ENCODE data around the gene RNF208. TPM values are rescaled to one million over a fixed set of nuclear protein-coding genes. Genes with fewer than 3 reads are reported as not detected.

RNF208 gene
- total RNA-seq, 1 donor = not detected

GRCh38 chr9:137229903-137230704 lies 8.1 kb upstream of the RNF208 start:
- H3K36me3 ChIP-seq (ENCODE audit: insufficient read depth, low read length) = no peaks in the 10 kb centered on the region
- H3K79me2 ChIP-seq (ENCODE audit: insufficient read depth, low read length) = no peaks in the 10 kb centered on the region
- no peak for TF ChIP-seq CTCF (IDR thresholded peaks at IDR 0.05; ENCODE audit: extremely low read depth, low read depth, low read length)
- no peaks in the 10 kb centered on the region for H3K4me1 ChIP-seq (ENCODE audit: insufficient read depth, low read length)
- H3K4me3 ChIP-seq (ENCODE audit: insufficient read depth, low read length) = no peak overlapping the region
- no peaks in the 10 kb centered on the region for H3K9me3 ChIP-seq (ENCODE audit: low read depth, low read length)
- H4K20me1 ChIP-seq (ENCODE audit: insufficient read depth, low read length) = no peaks in the 10 kb centered on the region
- no peak for DNase-seq (ENCODE audit: insufficient read length, low spot score, missing footprints)
- no peak overlapping the region for H3K27ac ChIP-seq (ENCODE audit: low read depth, low read length)
- H2AFZ ChIP-seq (ENCODE audit: low read length) = no peak overlapping the region
- H3K27me3 ChIP-seq (ENCODE audit: insufficient read depth, low read length) = no peaks in the 10 kb centered on the region
- no peak overlapping the region for H3K4me2 ChIP-seq (ENCODE audit: insufficient read depth, low read length)

- Histone ChIP-seq H3K4me3 (ENCODE audit: insufficient read depth, low read length) (no peak overlapping the region), H3K4me2 (ENCODE audit: insufficient read depth, low read length) (no peak overlapping the region), H4K20me1 (ENCODE audit: insufficient read depth, low read length) (no peaks in the 10 kb centered on the region), H3K27ac (ENCODE audit: low read depth, low read length) (no peak overlapping the region), H2AFZ (ENCODE audit: low read length) (no peak overlapping the region), H3K79me2 (ENCODE audit: insufficient read depth, low read length) (no peaks in the 10 kb centered on the region), H3K9me3 (ENCODE audit: low read depth, low read length) (no peaks in the 10 kb centered on the region), H3K27me3 (ENCODE audit: insufficient read depth, low read length) (no peaks in the 10 kb centered on the region), H3K4me1 (ENCODE audit: insufficient read depth, low read length) (peaks cover under 1% of the 10 kb centered on the region), H3K36me3 (ENCODE audit: insufficient read depth, low read length) (no peaks in the 10 kb centered on the region)
- no peak for DNase-seq (ENCODE audit: insufficient read length, low spot score, missing footprints)
- no peak for TF ChIP-seq CTCF (IDR thresholded peaks at IDR 0.05; ENCODE audit: extremely low read depth, low read depth, low read length)
Observed at GRCh38 chr9:137228968-137229896, 7.2 kb upstream of the RNF208 start.

- Histone ChIP-seq H3K79me2 (ENCODE audit: insufficient read depth, low read length) (no peaks in the 10 kb centered on the region), H3K4me3 (ENCODE audit: insufficient read depth, low read length) (no peak overlapping the region), H3K9me3 (ENCODE audit: low read depth, low read length) (no peaks in the 10 kb centered on the region), H3K27me3 (ENCODE audit: insufficient read depth, low read length) (no peaks in the 10 kb centered on the region), H3K4me1 (ENCODE audit: insufficient read depth, low read length) (peaks cover 4% of the 10 kb centered on the region), H3K27ac (ENCODE audit: low read depth, low read length) (no peak overlapping the region), H2AFZ (ENCODE audit: low read length) (no peak overlapping the region), H3K36me3 (ENCODE audit: insufficient read depth, low read length) (no peaks in the 10 kb centered on the region), H4K20me1 (ENCODE audit: insufficient read depth, low read length) (no peaks in the 10 kb centered on the region), H3K4me2 (ENCODE audit: insufficient read depth, low read length) (no peak overlapping the region)
- no peak for DNase-seq (ENCODE audit: insufficient read length, low spot score, missing footprints)
- TF ChIP-seq CTCF (IDR thresholded peaks at IDR 0.05; ENCODE audit: extremely low read depth, low read depth, low read length) = no peak
Observed at GRCh38 chr9:137228506-137228967, 6.5 kb upstream of the RNF208 start.
